Epithelial cell of esophagus (primary cell): ENCODE results near the gene CXADR.
A peak's percentile ranks its signal among the peaks of the same experiment; 100 is the strongest.
"Not testable (repeated sequence)": the region's sequence is repeated elsewhere in the genome, so short reads cannot be mapped to it uniquely, and the experiment has no call there.

ENCODE experiments used
- DNase-seq: peaks from one replicate; pipeline ENCODE4 v3.0.0; 2010; ENCODE audit warnings: low read depth
- H3K4me3 ChIP-seq: 2 replicates; pipeline ENCODE4 v1.5.1; 2011; ENCODE audit warnings: mild to moderate bottlenecking, low read length, control low read depth
- TF ChIP-seq, protein P1 (sequence below): IDR thresholded peaks from 2 replicates; pipeline ENCODE4 v1.5.1; 2011; ENCODE audit warnings: low read depth, mild to moderate bottlenecking, low read length, control low read depth, inconsistent platforms; ENCODE audit not compliant: insufficient read depth; ENCODE audit errors: missing control alignments

CXADR gene

DNA sequence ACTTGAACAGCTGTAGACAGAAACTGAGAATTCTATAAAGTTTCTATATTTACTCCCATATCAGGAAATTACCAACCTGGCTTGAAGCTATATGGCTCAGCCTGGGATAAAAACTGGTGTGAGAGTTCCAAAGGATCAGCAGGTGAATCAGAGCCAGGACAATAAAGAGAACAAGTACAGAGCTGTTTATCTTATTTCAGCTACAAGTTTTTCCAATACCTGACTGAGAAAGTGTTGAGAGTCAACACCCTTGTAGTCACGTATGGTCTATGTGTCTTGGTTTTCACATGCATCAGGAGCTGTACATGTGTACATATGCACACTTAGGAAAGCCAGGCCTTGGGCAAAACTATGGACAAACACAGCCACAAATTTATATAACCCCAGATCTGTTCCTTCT lies 40.7 kb upstream of the CXADR start:
- no peak overlapping the region for H3K4me3 ChIP-seq
- DNase-seq: peak; percentile 82
- TF ChIP-seq, protein P1, sequence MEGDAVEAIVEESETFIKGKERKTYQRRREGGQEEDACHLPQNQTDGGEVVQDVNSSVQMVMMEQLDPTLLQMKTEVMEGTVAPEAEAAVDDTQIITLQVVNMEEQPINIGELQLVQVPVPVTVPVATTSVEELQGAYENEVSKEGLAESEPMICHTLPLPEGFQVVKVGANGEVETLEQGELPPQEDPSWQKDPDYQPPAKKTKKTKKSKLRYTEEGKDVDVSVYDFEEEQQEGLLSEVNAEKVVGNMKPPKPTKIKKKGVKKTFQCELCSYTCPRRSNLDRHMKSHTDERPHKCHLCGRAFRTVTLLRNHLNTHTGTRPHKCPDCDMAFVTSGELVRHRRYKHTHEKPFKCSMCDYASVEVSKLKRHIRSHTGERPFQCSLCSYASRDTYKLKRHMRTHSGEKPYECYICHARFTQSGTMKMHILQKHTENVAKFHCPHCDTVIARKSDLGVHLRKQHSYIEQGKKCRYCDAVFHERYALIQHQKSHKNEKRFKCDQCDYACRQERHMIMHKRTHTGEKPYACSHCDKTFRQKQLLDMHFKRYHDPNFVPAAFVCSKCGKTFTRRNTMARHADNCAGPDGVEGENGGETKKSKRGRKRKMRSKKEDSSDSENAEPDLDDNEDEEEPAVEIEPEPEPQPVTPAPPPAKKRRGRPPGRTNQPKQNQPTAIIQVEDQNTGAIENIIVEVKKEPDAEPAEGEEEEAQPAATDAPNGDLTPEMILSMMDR: no peak

- TF ChIP-seq, protein P1: no peak
- no peak for DNase-seq
- no peak overlapping the region for H3K4me3 ChIP-seq
Measured at GRCh38 chr21:17472592-17473271, 40.1 kb upstream of the CXADR start.

- DNase-seq: no peak
- TF ChIP-seq, protein P1: no peak
- no peak overlapping the region for H3K4me3 ChIP-seq
Measured at GRCh38 chr21:17476006-17476405, 36.8 kb upstream of the CXADR start.

GRCh38 chr21:17478156-17478555 lies 34.7 kb upstream of the CXADR start:
- not testable (repeated sequence) for DNase-seq, H3K4me3 ChIP-seq

- no peak for DNase-seq
- no peak overlapping the region for H3K4me3 ChIP-seq
- TF ChIP-seq, protein P1: no peak
Measured at GRCh38 chr21:17479606-17480005, 33.2 kb upstream of the CXADR start.

DNA sequence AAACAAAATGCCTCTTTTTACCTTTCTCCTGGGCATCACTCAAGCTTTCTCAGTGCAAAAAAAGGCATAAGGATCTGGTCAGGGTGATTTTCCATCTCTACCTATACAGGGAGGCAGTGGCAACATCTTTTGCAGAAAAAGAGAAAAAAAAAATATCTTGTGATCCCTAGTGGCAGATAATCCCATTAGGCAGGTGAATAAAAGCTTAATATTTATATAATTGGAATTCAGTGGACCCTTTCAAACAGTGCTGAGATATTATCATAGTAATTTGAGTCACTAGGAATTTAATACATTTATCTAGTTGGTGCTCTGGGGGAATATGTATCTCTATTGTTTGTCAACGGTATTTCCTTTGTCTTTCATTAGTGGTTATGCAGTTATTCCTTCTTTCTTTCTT lies 29.9 kb upstream of the CXADR start:
- no peak for DNase-seq
- no peak overlapping the region for H3K4me3 ChIP-seq
- TF ChIP-seq, protein P1: no peak

DNA sequence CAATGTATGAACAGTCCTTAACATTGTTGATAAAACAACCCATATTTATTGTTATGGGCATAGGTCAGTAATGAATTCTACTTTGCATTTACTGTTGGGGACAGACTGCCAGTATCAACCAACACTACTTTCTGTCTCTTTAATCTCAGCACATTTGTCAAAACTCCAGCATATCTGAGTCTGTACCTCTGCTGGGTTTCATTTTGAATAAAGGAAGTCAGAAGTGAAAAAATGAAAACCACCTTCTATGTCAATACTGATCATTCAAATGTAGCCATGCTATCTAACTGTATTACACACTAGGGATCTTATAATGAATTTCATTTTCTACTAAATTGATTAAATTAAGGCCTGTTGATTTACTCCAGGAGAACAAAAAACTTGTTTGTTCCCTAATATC lies 24.2 kb upstream of the CXADR start:
- TF ChIP-seq, protein P1: no peak
- no peak overlapping the region for H3K4me3 ChIP-seq
- no peak for DNase-seq

DNA sequence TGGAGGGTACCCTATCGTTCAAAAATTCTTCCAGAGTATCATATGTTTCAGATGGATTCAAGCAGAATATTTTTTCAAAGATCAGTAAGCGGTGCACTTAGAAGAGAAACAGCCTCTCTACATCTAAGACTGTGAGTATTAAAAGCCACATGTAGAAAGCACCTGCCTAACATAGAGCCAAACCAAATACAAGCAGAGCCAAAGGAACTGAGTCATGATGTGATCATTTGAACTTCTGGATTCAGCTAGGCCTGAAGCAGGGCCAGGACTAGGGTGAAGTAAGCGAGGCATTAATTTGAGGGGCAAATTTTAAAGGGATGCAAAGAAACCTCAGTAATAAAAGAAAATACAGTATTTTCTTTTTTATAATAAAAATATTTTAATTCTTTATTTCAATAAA lies 23.3 kb upstream of the CXADR start:
- H3K4me3 ChIP-seq: not testable (repeated sequence)
- DNase-seq: peak; percentile 60
